GM13977 (cell line): Measurements from ENCODE around the gene P4HA2.

Experiments
- DNase-seq: peaks from one replicate; pipeline ENCODE4 v3.0.0; 2012; ENCODE audit warnings: low spot score
- in situ Hi-C: fragments of 300-500 bp; cut with MboI; formaldehyde crosslinking; loops from one replicate; pipeline ENCODE4 v1.12.0; 2022; ENCODE audit warnings: low sequenced_read_pairs, low pct_unique_long_range_greater_than_20kb, mixed read lengths, inconsistent platforms; ENCODE audit not compliant: unreplicated experiment
- TF ChIP-seq, protein P1 (sequence below): IDR thresholded peaks from 2 replicates; pipeline ENCODE4 v1.5.1; 2012; ENCODE audit warnings: mild to moderate bottlenecking, control low read depth; ENCODE audit not compliant: insufficient read depth; ENCODE audit errors: extremely low read depth, missing control alignments

Gene P4HA2

DNA sequence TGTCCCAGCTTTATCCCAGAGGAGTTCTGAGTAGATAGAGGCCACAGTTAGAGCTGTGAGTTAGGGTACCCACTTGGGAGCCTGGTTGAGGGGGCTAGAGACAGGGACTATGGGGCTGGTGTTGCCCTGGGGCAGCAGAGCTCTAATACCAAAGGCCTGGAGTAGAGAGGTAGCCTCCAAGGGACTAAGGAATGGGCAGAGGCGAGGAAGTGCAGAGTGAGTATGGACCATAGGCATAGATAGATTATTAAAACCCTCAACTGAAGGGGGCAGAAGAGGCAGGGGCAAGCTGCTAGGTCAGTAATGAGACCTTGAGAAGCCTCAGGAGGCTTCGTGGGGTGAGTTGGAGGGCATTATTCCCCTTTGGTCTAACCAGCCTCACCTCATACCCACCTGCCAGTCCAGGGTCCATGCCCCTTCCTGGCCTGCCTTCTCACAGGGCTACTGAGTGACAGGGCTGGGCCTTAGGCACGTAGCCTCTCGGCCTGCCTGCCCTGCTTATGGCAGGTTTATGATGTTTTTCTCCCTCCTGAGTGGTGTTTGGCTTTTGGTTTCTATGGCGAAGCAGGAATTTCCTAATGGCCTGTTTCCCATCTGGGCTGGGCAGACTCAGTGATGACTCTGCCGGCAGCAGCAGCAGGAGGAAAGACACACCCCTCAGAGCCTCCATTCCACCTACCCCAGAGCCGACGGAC lies 37.8 kb upstream of the P4HA2 start:
- in situ Hi-C loops, result no loop called here
- DNase-seq, result no peak
- TF ChIP-seq, protein P1, sequence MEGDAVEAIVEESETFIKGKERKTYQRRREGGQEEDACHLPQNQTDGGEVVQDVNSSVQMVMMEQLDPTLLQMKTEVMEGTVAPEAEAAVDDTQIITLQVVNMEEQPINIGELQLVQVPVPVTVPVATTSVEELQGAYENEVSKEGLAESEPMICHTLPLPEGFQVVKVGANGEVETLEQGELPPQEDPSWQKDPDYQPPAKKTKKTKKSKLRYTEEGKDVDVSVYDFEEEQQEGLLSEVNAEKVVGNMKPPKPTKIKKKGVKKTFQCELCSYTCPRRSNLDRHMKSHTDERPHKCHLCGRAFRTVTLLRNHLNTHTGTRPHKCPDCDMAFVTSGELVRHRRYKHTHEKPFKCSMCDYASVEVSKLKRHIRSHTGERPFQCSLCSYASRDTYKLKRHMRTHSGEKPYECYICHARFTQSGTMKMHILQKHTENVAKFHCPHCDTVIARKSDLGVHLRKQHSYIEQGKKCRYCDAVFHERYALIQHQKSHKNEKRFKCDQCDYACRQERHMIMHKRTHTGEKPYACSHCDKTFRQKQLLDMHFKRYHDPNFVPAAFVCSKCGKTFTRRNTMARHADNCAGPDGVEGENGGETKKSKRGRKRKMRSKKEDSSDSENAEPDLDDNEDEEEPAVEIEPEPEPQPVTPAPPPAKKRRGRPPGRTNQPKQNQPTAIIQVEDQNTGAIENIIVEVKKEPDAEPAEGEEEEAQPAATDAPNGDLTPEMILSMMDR, result no peak

DNA sequence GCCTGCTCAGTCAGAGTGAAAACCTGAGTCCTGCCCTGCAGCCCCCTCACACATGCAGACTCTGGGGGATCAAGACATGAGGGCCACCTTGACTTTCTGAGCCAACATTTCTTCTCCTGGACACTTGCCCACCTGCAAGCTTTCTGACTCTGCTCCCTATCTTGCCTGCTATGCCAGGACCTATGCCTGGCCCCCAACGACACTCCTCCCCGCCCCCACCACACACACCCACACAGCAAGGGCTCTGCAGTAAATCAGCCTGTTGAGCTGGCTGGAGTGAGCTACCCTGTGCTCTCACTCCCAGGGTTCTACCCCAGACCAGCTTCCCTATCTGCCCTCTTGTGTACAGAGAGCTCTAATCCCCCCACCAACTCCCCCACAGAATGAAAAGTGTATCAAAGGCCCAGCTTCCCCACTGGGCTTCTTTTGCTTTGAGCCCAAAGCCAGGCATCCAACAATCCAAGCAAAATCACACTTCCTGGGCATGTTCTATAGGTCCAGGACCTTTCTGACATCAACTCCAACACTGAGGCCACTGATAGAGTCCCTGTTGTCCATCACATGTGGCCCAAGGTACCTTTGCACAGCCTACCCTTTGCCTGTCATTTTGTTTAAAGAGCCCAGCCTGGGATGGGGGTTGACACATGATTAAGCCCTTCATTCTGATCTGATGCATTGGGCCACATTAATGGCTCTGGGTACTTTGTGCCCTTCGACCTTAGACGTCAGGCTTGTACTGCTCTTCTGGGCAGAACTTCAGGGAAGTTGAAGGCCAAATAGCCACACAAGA lies 37.1 kb upstream of the P4HA2 start:
- peak; percentile 23 for DNase-seq
- TF ChIP-seq, protein P1, result no peak
- in situ Hi-C loops, result no loop called here

DNA sequence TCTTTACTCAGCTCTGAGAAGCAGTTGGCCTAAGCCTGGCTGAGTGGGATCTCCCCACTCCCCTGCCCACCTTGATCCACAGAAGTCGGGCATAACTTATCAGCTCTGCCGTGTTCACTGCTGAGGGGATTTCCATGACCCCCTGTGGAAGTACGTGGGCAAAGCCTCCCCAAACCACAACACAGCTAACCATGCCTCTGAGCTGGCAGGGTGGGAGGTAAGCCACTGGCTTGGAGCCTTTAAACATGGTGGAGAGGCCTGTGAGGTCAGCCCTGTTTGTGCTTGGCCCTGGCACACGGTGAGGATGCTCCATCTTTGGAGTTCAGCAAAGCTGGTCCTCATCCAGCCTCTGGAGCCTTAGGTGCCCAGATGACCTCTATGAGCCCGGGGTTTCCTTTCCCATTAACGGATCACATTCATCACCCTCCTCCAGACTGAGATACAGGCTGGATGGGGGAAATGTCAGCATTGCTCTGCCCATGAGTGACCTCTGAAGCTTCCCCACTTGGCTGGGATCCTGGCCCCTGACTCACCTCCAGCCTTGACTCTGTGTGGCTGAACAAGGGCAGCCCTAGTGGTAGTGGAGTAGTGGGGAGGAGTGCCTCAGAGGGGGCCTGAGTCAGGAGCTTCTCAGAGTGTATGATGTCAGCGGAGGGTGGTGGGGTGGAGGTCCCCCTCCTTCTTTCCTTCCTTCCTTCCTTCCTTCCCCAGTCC lies 36.1 kb upstream of the P4HA2 start:
- in situ Hi-C loops, result no loop called here
- DNase-seq, result peak; percentile 4
- TF ChIP-seq, protein P1, result no peak

DNA sequence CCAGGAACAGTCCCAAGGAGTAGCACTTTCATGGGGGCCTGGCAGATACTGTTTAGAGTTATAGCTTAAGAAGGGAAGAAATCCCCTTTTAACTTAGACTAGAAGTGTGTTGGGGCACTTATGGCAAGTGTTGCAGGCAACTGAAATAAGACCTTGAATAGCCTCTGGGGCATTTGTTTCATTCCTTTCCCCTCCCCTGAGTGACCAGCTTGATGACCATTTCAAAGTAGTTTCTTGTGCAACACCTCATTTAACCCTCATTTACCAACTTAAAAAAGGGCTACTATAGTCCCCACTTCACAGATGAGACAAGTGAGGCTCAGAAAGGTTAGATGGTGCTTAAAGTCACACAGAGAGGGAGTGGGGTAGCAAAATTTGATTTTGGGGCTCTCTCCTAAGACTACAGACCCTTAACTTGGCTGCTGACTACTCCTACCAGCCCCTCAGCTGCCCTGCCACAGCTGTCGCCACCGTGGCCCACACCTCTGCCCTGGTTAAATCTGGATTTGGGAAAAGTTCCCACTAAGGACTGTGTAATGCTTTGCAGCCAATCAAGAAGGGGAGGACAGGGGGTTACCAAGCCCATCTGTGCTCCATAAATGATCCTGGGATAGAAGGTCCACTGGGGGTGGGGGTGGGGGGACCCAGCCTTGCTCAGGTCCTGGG lies 35.4 kb upstream of the P4HA2 start:
- no peak for DNase-seq
- TF ChIP-seq, protein P1, result no peak
- in situ Hi-C loops, result no loop called here

DNA sequence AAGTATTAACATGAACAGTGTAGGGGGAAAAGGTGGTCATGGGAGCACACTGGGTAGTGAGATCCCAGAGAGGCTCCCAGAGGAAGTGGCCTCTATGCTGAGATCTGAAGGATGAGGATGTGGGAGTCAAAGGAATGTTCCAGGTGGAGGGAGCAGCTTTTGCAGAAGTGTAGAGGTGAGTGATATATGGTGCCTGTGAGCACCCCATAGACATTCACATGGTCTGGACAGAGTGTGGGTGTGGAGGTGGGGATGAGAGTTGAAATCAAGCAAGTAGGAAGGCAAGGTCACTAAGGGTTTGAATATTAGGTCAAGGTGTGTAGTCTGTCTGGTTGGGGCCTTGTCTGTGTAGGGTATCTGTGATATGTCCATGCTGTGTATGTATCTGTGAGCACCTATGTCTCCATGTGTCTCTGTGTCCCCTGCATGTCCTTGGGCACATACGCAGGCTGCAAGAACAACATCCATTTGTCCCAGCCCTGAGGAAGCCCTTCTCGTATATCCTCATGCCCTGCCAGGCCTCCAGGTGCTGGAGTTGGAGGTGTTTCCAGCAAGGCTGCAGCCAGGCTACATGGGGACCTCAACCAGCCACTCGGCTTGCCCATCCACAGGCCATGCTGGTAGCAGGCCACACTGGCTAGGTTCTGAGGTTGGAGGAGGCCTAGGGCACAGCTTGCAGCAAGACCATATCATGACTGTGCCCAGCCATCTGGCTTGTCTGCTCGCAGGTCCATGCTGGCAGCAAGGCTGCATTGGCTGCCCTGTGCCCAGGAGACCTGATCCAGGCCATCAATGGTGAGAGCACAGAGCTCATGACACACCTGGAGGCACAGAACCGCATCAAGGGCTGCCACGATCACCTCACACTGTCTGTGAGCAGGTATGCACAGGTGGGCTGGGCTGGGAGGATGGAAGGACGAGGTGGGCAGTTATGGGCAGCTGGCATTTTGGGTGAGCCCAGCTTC lies 34.5 kb upstream of the P4HA2 start:
- in situ Hi-C loops, result no loop called here
- TF ChIP-seq, protein P1, result no peak
- no peak for DNase-seq
